GM11168 (cell line): Measurements from ENCODE around the gene OAS3.
"Not testable (repeated sequence)": the region's sequence is repeated elsewhere in the genome, so short reads cannot be mapped to it uniquely, and the experiment has no call there.

Experiments used
- in situ Hi-C: fragments of 300-500 bp; cut with MboI; formaldehyde crosslinking; loops from one replicate; pipeline ENCODE4 v1.12.0; 2022; ENCODE audit warnings: low sequenced_read_pairs; ENCODE audit not compliant: unreplicated experiment

OAS3 gene

DNA sequence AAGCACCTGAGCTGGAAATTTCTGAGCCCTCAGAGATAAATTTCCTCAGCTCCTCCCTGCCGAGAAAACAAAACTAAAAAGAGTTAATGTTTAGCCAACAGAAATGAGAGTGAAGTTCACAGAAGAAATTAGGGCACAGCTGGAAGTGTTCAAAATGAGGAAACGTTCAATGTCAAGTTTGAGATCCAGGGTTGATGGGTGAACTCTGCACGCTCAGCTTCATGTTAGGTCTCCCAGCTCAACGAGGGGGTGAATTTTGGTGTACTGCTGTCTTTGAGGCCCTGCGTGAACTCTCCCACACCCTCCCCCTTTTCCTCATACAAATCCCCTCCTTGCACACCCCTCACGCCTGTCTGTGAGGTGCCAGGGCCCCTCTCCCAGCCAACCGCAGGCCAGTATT is 13.3 kb upstream of the OAS3 start:
- in situ Hi-C loops, result no loop called here

DNA sequence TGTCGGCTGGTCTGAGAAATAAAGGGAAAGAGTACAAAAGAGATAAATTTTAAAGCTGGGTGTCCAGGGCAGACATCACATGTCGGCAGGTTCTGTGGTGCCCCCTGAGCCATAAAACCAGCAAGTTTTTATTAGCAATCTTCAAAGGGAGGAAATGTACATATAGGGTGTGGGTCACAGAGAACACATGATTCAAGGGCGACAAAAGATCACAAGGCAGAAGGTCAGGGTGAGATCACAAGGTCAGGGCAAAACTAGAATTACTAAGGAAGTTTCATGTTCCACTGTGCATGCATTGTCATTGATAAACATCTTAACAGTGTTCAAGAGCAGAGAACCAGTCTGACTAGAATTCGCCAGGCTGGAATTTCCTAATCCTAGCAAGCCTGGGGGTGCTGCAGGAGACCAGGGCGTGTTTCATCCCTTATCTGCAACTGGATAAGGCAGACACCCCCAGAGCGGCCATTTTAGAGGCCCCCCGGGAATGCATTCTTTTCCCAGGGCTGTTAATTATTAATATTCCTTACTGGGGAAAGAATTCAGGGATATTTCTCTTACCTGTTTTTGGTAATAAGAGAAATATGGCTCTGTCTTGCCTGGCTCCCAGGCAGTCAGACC is 11.7 kb upstream of the OAS3 start:
- in situ Hi-C loops, result not testable (repeated sequence)

DNA sequence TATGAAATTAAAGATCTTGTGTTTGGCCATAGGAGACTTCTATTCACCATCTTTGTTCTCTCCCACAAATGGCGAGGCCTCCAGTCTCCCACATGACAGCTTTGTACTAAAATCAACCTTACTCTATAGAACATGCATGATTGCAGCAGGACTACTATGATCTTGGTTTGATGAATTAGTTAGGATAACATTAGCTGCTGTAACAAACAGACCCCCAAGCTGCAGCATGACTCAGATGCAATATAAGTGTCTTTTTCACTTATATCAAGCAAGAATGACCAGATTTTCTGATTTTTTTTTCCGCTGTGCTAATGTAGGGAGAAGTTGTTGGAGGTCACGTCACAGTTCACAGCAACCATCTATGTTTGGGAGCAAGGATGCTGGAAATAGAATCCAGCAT is 10.8 kb upstream of the OAS3 start:
- in situ Hi-C loops, result no loop called here

DNA sequence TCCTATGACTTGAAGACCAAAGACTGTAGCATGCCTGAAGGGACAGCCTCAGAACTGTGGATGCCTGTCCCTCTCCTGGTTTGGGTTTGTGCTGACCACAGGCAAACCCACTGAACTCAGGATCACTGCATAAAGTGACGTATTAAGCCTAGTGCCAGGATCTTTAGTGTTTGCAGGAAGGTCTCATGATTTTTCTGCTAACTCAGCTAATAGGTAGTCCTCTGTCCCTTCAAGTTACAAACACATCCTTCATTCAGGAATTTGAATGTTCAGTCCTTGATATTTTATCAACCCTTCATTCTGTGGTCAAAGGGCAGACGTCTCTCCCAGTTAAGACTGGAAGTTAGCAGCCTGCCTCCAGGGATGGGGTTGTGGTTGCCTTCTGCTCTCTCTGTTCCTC is 10.3 kb upstream of the OAS3 start:
- in situ Hi-C loops, result no loop called here

DNA sequence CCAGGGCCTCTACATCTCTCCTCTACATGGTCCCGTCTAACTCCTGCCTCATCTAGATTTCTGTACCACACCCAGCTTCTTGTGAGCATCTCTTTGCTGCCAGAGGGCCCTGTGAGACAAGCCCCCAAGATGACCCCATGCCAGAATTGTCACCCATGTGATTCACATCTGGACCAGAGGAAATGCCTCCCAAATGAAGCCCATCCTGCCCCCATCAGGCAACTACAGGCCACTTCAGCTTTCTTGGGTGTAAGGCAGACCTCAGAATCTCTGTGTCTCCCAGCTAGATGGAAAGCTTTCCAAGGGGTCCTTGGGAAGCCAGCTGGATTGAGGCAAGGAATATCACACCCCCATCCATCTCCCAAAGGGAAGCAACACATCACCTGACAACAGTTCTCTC is 9.3 kb upstream of the OAS3 start:
- in situ Hi-C loops, result no loop called here

DNA sequence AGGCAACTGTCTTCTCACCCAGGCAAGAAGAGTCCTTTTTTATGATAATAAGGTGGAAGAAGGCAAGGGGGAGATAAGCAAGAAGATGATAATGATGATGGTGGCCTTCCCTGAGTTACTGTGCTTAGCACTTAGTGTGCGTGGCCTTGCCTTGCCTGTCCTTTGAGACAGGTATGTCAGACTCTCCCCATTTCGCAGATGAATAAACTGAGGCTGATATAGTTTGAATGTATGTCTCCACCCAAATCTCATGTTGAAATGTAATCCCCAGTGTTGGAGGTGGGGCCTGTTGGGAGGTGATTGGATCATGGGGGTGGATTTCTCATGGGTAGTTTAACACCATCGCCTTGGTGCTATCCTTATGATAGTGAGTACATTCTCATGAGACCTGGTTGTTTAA is 8.6 kb upstream of the OAS3 start:
- in situ Hi-C loops, result no loop called here

DNA sequence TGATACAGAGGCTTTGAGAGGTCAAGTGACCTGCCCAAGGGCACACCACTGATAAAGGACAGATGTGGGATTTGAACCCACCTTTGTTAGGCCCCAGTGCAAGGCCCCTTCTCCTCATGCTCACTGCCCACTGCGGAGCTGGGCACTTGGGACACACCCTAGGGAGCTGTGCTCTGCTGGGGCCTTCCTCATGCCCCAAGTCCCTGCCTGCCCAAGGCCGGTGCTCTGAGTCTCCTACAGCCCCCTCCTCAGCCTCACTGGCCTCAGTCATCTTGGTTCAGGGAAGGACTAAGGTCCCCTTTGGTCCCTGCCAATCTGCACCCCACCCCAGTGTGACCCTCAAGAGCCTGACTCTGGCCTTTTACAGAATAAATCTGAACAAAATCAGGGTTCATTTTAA is 7.9 kb upstream of the OAS3 start:
- in situ Hi-C loops, result no loop called here

DNA sequence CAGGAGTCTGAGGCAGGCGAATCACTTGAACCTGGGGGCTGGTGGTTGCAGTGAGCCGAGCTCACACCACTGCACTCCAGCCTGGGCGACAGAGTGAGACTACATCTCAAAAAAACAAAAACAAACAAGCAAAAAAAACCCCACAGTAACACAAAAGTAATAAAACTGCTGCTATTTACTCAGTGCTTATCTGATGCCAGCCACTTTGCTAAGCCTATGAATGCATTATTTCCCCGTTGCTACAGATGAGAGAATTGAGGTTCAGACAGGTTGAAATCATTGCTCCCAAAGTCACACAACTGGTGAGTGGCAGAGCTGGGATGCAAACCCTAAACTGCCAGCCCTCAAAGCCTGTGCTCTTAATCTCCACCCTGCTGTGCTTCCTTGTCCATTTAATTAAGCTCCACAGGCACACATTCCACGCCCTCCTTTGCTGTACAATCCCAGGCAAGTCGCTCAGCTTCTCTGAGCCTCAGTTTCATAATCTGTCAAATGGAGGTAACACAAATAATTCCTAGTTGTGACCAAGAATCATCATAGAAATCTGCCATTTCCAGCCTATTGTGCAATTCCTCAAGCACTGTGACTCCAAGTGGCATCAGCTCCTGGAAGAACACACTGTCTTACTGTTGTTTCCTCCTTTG is 5.7 kb upstream of the OAS3 start:
- in situ Hi-C loops, result no loop called here

DNA sequence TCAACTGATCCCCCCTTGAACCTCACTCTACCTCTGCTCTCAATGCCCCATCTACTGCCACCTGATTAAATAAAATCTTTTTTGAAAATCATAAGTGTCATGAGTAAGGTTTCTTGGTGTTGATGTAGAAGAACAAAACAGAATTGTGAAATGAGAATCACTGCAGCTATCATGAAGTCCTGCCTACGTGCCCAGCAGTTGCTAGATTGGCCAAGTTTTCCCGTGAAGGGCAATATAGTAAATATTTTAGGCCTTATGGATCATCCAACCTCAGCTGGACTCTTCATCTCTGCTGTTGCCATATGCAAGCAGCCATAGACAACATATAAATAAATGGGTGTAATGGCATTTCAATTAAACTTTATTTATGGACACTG is 5.2 kb upstream of the OAS3 start:
- in situ Hi-C loops, result no loop called here

DNA sequence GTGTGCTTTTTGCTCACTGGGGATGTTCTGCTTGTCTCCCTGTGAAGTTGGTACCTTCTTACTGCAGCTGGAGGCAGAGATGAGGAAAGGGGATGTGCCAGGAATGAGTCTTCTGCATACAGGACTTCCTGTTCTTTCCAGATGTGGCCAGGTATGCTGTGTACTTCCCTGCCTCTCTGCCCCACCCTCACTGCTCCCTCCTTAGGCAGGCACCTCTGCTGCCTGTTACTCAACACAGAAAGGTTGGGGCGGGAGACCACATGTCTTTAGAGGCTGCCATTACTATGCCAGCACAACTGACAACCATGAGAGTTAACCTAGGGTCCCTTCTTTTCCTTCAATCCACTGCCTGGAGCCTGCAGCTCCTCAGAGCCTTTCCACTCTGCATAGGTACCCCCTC is 2.0 kb upstream of the OAS3 start:
- in situ Hi-C loops, result no loop called here

DNA sequence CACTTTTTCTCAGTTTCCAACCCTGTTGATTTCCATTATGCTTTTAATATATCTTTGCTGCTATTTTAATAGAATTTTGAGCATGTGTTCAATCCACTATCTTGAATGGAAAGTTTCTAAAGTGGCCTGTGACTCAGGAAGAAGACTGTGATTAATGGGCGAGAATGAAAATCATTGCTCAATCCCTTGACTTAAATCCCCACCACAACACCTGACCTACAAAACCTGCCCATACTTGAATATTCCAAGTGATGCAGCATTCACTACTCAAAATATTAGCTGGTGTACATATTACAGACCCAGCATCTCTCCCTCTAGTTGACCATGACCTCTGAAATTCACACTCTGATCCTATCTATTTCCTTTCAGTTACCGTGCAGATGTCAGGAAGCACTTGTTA is 1.3 kb upstream of the OAS3 start:
- in situ Hi-C loops, result no loop called here

DNA sequence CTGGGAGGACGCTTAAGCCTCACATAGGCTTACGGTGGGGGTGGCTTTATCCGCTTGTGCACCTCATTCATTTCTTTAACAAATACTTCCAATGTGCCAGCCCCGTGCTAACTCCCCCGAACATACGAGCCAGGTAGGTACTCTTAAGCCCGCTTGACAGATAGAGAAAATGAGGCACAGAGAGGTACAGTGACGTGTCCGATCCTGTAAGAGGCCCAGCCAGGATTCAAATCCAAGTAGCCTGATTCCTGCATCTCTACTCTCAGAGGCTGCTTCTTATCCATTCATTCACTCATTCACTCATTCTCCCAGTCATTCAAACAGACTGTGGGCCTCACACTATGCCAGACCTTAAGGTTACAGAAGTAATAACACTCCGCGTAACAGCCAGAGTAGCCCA is 477 bp downstream of the OAS3 start:
- in situ Hi-C loops, result no loop called here

DNA sequence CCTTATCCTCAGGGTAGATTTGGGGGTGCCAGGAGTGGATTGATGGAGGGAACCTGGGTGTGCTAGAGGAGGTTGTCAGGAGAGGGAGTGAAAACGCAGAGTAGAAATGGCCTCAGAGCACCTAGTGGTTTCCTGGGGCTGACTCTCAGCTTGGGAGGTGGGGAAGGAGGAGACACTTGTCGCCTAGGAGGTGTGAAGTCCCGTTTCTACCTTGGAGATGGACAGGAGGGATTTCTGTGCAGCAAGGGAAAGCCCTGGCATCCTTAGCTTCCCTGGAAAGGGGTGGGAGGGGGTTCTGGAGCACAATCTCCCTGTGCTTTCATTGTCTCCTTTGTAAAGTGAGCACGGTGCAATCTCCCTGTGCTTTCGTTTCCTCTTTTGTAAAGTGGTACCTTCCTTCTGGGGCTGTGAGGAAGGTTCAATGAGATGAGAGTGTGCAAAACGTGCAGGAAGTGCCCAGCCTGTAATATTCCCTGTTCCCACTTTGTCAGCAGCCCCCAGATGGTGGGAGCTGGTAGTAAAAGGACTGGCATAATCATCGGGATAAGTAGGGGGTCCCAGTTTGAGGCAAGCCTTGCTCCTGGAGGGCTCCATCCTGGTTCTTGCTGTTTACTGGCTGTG is 1.6 kb downstream of the OAS3 start:
- in situ Hi-C loops, result no loop called here

DNA sequence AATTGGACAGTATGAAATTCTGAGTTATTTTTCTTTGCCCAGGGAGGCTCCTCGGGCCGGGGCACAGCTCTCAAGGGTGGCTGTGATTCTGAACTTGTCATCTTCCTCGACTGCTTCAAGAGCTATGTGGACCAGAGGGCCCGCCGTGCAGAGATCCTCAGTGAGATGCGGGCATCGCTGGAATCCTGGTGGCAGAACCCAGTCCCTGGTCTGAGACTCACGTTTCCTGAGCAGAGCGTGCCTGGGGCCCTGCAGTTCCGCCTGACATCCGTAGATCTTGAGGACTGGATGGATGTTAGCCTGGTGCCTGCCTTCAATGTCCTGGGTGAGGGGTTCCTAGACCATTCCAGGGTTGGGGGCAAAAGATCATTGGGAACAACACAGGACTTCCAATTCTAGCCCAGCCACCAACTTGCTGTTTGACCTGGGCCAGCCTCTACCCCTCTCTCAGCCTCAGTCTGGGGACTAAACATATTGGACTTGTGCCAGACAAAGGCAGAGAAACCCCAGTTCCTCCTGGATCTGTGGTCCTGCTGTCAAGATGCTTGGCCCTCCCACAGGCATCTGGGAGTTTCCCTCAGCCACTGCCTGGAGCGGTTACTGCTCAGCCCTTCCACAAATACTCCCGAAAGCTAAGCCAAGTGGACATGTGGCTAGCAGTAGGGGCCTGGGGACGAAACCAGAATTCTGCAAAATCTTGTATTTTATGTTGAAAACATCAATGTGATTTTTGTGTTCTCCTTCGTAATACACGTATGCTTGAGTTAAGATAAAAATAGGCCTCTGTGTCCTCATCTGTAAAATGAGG is 3.5 kb downstream of the OAS3 start:
- in situ Hi-C loops, result no loop called here

DNA sequence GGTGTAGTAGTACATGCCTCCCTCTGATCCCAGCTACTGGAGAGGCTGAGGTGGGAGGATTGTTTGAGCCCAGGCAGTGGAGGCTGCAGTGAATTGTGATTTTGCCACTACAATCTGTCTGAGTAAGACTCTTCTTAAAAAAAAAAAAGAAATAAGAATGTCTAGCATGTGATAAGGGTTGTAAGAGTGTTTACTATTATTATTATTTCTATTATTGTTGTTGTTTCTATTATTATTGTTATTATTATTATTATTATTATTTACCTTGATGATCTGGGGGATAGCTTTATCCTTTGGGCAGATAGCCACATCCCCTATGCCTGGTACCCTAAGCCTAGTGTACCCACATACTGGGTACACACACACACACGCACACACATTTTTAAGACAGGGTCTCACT is 4.3 kb downstream of the OAS3 start:
- in situ Hi-C loops, result no loop called here

DNA sequence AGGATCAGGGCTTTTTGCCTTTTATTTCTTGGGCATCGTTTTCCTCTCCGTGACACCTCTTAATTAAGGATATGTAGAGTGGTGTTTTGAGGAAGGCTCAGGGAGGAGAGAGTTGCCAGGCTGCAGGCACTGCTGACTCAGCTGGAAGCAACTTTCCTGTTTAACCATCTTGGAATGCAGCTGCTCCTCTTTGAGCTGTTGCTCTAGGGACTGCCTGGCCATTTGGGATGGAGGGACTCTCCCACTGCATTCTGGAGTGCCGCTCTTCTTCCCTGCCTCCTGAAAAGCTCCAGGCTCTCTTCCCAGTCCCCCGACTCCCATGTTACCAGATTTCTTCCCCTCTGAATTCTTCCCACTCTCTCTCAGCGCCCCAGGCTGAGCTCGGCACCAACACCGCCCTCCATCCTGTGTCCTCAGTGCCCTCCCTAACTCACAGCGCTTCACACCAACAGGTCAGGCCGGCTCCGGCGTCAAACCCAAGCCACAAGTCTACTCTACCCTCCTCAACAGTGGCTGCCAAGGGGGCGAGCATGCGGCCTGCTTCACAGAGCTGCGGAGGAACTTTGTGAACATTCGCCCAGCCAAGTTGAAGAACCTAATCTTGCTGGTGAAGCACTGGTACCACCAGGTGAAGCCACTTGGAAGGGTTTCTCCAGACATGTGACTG is 5.9 kb downstream of the OAS3 start:
- in situ Hi-C loops, result no loop called here

DNA sequence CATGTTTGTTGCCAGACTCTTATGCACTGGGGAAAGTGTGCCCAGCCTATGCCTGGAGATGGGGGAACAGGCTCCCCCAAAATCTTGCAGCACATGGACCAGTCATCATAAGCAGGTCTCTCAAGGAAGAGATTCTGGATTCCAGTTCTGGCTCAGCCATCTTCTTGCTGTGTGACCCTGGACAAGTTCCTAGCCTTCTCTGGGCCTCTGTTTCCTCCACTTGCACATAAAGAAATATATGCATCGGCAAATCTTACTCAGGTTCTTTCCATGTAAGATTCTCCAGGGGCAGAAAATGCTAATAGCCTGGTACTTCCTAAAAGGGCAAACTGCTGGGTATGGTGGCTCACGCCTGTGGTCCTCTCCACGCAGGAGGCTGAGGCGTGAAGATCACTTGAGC is 7.2 kb downstream of the OAS3 start:
- in situ Hi-C loops, result no loop called here

DNA sequence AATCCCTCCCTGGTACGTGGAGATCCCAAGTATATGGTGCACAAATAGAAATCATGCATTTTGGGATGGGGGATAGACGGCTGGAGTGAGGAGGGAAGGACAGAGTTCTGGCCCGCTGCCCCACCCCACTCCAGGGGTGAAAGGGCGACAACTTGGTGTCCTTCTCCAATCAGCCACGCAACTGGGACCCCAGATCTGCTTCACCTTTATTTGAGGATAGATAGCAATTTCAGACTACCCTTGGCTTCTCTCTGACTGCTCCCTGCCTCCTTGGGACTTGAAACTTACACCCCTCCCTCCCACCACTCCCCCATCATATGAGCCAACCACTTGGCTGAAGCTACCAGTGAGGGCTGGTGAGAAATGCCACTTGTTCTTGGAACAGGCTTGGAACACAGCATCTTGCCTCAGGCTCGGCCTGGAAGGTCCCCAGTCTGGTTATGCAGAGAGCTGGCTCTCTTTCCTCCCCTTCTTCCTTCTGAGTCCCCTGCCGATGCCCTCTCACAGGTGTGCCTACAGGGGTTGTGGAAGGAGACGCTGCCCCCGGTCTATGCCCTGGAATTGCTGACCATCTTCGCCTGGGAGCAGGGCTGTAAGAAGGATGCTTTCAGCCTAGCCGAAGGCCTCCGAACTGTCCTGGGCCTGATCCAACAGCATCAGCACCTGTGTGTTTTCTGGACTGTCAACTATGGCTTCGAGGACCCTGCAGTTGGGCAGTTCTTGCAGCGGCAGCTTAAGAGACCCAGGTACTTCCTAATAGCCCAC is 8.1 kb downstream of the OAS3 start:
- in situ Hi-C loops, result no loop called here

DNA sequence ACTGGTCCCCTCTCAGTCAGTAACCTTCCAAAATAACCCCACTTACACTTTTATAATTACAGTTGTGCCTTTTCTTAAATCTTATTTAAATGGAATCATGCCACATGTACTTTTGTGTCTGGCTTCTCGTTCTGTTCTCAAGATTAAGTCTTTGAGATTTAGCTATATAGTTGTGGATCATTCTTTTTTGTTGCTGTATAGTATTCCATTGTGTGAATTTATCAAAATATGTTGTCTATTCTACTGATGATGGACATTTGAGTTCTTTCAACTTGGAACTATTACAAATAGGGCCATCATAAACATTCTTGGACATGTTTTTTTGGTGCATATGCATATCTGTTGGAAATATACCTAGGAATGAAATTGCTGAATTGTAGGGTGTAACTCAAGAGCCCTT is 9.0 kb downstream of the OAS3 start:
- in situ Hi-C loops, result no loop called here

DNA sequence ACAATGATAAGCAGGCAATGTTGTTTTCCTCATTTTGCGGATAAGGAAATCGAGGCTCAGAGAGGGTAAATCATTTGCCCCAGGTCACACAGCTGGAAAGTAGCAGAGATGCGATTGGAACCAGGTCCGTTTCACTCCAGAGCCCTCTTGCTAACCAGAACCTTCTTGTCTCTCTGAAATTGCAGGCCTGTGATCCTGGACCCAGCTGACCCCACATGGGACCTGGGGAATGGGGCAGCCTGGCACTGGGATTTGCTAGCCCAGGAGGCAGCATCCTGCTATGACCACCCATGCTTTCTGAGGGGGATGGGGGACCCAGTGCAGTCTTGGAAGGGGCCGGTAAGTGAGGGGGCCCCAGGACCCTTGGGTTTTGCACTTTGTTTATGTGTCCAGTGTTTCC is 9.5 kb downstream of the OAS3 start:
- in situ Hi-C loops, result no loop called here
